Measurements from ENCODE around the gene CCR2.
"Not testable (repeated sequence)": the region's sequence is repeated elsewhere in the genome, so short reads cannot be mapped to it uniquely, and the experiment has no call there.

Gene CCR2

DNA sequence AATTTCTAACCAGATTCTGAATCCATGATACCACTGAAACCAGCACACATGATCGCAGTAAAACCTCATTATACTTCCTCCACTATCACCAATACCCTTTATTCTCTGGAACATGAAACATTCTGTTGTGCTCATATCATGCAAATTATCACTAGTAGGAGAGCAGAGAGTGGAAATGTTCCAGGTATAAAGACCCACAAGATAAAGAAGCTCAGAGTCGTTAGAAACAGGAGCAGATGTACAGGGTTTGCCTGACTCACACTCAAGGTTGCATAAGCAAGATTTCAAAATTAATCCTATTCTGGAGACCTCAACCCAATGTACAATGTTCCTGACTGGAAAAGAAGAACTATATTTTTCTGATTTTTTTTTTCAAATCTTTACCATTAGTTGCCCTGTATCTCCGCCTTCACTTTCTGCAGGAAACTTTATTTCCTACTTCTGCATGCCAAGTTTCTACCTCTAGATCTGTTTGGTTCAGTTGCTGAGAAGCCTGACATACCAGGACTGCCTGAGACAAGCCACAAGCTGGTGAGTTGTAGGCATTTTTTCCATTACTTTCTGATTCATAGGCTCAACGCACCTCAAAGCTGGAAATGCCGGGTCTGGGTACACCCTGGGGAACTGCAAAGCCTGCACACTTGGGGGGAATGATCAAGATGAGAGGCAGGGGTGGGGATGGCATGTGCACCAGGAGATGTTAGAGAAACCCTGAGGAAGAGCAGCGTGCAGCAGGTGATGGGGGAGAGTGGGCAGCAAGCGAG is at the start of gene CCR2:
CCR2 (plus strand) TSS at position 465 of the 764 bp plus-strand sequence. CDS start 3,417 bp downstream, outside the sequence.
- DNase-seq (ENCODE audit: low spot score), result no peak

DNA sequence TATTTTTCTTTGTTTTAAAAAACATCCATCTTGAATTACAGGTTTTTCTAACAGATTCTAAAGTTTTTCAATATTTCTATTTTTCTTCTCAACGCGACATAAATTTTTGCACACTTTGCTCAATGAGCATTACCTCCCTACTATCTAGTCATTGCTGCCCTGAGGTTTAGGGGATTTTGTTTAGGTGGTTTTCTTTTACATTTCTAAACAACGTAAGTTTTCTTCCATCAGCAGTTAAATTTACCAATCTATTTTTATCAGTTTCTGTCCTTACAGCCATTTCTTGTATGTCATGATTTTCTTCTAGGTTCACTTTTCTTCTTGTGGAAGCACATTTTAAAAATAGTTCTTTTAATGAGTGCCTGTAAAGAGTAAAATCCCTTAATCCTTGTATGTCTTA is 49.2 kb upstream of the CCR2 start:
- DNase-seq (ENCODE audit: low spot score), result no peak

DNA sequence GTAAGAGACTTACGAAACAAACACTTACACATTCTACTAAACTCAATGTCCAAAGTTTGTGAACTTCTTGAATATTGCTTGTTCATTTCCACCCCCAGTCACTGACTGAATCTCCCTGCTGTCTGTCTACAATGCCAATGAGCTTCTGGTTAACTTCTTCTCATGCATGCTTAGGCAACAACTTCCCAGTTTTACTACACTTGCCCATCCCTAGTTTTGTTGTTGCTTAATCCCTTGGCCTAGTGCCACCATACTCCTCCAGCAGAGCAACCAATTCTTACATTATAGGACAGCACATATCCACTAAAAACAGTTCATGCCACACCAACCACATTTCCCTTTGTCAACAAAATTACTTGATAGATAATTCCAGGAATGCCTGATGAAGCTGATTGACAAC is 40.9 kb upstream of the CCR2 start:
- DNase-seq (ENCODE audit: low spot score), result no peak

DNA sequence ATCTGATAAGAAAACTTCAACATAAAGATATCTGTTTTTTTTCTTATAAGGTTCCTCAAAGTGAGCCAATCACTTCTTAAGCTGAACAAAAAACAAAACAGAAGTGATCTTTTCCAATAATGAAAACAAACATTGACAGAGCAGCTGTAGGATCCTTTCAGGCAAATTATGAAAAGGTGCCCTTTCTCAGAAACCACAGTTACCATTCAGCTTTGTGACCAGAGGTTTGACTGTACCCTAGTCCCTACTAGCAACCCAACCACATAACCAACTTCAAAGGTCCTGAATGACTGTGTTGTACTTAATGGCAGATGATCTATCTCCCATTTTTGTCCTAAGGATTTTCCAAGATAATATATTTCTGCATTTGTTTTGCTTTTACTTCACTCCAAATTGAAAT is 39.4 kb upstream of the CCR2 start:
- no peak for DNase-seq (ENCODE audit: low spot score)

DNA sequence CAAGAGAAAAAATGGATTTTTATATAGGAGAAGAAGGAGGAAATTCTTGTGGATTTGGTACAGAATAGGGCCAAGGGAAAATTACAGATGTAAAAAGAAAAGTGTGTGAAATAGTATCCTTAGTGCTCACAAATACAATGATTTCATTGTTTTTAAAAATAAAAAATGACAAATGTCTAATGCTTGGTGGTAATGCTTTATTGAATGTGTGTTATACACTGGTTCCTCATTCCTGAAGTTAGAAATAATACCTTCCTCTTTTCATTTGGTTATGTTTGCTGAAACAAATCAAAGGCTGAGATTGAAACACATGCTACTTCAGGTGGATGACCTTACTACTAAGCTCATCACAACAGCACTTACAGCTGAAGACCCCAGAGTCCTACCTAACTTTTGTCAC is 37.7 kb upstream of the CCR2 start:
- no peak for DNase-seq (ENCODE audit: low spot score)

DNA sequence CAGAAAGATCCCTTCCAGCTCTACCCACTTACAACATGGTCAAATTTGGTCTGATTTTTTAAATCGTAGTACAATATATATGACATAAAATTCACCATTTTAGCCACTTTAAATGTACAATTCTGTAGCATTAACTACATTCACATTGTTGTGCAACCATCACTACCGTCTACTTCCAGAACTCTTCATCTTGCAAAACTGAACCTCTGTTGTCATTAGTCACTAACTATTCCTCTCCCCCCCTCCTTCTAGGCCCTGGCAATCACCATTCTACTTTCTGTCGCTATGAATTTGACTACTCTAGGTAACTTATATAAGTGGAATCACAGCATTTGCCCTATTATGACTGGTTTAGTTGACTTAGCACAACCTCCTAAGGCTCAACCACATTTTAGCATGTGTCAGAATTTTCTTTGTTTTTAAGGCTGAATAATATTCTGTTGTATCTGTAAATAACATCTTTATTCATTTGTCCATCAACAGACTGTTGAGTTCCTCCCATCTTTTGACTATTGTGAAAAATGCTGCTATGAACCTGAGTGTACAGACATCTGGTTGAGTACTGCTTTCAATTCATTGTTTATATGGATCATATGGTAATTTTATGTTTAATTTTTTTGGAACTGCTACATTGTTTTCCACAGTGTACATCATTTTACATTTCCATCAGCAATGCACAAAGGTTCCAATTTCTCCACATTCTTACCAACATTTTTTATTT is 35.5 kb upstream of the CCR2 start:
- no peak for DNase-seq (ENCODE audit: low spot score)

DNA sequence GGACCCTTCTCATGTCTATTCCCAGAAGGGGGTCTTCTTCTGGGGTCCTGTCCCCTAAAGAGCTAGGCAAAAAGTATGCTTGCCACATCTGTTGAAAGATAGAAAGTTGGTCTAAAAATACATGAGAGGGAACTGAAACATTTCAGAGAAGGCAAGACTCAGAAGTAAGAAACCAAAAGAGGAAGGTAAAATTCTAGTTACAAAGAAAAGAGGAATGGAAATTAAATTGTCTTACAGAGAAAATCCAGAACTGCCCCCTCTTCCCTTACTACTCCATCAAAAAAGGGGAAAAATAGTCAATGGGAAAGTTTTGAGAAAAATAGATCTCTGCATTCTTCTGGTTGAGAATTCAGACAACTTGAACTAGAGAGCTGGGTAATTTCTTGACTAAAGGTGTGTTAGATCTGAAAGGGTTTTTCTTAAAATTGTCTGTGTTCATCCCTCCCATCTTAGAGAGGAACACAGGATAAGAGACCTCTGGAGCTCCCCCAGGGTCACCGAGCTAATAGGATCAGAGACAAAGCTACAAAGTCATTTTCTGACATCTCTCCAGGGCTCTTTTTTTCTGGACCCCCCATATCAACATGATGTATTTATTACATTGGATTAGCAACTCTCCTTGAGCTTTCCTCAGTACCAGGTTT is 32.3 kb upstream of the CCR2 start:
- peak; percentile 16 for DNase-seq (ENCODE audit: low spot score)

DNA sequence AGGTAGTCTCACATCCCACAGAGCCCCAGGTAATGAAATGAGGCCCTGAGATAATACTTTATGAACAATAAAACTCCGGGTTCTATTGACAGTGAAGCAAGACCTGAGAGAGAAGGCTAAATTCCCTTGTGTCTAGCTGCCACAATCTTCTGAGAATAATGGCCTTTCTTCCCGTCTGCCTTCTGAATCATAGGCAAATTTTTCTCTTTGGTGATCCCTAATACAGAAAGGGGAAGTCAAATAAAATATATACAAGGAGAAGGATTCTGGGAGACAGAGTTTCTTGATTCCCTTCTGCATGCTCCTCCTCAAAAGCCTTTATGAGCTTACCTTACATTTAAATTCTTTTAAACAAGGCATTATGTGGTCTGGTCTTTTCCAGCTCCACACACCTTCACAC is 29.9 kb upstream of the CCR2 start:
- DNase-seq (ENCODE audit: low spot score), result no peak

DNA sequence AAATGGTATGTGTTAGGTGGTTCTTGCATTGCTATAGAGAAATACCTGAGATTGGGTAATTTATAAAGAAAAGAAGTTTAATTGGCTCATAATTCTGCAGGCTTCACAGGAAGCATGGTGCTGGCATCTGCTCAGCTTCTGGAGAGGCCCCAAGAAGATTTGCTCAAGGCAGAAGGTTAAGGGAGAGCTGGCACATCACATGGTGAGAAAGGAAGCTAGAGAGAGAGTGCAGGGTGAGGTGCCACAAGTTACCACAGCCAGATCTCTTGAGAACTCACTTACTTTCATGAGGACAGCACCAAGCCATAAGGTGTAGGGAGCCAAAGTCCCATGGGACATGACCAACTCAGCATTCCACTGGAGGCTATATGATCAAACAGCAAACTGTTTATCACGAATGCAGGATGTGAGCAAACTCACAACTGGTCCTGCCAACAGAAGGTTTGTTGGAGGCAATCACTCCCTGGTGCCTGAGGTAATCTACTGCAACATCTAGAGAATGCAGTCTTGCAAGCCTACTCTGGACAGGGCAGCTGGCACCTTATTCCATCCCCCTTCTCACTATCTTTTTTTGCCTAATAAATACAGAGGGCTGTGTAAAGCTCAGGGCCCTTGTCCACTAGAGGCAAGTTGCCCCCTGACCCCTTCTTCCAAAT is 28.1 kb upstream of the CCR2 start:
- DNase-seq (ENCODE audit: low spot score), result no peak

DNA sequence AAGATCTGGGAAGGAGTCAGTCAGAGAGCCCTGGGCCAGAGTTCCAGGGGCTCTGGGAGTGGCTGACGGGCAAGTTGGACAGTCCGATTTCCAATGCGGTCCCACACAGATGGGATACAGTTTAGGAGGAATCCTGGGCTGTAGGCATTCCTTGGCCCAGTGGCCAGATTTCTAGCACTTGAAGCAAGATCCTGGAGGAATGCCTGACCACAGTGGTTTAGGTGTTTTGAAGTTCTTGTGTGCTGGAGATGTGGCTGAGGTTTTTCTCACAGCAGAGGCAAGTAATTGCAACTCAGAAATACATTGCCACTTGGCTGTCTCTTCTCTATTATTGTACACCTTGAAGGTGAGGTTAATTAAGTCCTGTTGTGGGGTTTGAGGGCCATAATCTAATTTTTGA is 23.2 kb upstream of the CCR2 start:
- DNase-seq (ENCODE audit: low spot score), result not testable (repeated sequence)

DNA sequence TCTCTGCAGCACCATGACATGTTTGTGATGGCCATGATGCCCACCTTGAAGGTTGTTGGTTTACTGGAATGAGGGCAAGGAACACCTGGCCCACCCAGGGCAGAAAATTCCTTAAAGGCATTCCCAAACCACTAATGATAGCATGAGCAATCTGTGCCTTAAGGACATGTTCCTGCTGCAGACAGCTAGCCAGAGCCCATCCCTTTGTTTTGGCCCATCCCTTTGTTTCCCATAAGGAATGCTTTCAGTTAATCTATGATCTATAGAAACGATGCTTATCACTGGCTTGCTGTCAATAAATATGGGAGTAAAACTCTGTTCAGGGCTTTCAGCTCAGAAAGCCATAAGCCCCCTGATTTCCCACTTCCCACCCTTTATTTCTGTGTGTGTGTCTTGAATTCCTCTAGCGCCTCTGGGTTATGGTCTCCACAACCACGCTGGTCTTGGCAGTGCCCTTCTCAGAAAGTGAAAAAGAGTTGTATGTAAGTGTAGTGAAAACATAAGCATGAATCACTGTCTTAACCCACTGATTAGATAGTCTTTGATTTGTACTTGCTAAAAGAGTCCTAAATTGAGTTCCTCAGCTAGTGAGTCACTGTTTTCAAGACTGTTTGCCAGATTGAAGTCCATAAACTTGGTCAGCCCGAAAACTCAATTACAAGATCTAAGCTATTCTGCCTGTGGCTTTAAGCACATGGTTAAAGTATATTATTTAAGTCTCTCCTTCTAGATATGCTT is 19.0 kb upstream of the CCR2 start:
- no peak for DNase-seq (ENCODE audit: low spot score)

DNA sequence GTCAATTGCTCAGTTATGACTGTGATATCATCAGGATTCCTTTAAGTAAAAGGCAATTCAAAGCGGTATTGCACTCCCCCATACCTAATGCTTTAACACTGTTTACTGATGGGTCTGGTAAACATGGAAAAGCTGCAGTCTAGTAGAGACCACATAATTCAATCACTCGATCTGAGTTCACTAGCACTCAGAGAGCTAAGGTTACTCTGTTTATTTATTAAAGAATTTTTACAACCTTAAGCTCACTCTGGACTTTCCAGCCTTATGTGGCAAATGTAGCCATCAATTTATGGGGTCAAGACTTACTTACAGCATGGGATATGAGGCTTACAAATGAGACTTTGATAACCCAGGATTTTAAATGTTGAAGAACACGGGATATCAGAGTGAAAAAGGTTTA is 18.4 kb upstream of the CCR2 start:
- no peak for DNase-seq (ENCODE audit: low spot score)

DNA sequence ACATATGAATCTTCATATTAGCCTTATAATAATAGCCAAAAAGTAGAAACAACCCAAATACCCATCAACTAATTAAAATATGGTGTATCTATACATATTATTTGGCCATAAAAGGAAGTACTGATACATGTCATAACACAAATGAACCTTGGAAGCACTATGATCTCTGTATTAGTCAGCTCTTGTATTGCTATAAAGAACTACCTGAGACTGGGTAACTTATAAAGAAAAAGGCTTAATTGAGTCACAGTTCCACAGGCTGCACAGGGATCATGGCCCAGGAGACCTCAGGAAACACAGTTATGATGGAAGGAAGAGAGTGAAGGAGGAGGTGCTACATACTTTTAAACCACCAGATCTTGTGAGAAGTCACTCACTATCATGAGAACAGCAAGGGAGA is 16.0 kb upstream of the CCR2 start:
- DNase-seq (ENCODE audit: low spot score), result no peak

DNA sequence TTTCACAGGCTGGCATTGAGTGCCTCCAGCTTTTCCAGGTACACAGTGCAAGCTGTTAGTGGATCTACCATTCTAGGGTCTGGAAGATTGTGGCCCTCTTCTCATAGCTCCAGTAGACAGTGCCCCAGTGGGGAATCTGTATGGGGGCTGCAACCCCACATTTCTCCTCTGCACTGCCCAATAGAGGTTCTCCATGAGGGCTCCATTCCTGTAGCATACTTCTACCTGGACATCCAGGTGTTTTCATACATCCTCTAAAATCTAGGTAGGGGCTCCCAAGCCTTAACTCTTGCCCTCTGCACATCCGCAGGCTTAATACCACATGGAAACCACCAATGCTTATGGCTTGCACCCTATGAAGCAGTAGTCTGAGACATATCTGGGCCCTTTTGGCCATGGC is 15.1 kb upstream of the CCR2 start:
- no peak for DNase-seq (ENCODE audit: low spot score)

DNA sequence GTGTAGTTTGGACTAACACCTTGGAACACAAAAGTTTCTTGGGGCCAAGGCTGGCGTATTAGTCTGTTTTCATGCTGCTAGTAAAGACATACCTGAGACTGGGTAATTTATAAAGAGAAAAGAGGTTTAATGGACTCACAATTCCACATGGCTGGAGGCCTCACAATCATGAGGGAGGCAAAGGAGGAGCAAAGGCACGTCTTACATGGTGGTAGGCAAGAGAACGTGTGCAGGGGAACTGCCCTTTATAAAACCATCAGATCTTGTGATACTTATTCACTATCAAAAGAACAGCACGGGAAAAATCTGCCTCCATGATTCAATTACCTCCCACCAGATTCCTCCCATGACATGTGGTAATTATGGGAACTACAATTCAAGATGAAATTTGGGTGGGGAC is 9.4 kb upstream of the CCR2 start:
- DNase-seq (ENCODE audit: low spot score), result no peak

DNA sequence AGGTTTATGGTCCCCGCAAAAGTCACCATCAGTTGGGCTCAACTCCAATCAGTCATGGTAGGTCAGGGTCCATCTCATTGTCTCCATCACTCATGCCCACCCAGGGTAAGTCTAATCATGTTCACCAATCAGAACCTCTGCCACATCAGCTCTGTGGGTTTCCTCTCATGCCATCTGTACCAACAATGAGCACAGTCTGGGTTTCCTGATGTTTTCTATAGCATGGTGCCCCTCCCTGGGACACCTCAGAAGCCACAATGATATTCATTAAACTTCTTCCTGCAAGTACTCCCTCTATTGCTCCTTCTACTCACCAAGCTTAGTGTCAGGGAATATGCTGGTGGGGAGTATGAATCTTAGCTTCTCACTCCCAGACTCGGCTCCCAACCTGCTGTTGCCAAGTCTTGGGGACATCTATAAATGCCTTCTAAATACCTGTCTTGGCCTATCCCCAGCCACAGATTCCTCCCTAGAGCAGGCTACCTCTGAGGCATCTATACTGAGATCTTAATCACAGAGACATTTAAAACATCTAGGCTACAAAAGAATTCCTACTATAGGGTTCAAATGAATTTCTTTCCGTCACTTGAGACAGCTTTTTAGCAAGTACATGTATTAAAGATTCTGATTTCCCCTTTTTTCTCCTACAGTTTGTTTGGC is 5.0 kb upstream of the CCR2 start:
- no peak for DNase-seq (ENCODE audit: low spot score)

DNA sequence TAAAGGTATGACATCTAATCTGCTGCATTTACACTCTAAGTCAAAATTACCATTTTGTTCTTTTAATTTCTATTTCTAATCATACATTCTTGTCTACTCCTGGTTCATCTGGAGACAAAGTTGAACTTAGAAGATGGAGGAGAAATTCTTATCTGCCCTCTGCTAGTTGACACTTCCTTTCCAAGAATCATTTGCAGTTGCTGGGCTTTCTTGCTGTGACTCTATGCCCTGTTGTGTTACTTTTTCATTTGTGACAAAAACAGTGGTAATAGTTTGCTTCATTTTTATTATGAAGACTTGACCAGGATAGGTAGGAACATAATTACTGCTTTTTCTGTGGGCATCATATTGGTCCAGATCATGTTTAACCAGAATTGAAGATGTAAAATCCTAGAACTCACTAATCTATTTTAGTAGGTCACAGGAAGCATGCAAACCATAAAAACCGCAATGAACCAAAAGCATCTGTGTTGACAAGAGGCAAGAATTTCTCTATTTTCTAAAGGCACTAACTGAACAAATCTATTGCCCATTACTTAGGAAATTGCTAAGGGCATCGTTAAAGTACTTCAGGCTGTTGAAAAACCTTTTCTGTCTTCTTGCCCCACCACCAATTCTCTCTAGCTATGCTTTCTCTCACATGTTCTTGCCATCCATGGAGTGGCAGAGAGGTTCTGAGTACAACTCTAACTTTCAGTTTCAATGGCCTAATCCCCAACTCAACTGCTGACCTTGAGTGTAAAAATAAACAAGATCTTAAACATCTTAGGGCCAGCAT is 4.2 kb upstream of the CCR2 start:
- no peak for DNase-seq (ENCODE audit: low spot score)

DNA sequence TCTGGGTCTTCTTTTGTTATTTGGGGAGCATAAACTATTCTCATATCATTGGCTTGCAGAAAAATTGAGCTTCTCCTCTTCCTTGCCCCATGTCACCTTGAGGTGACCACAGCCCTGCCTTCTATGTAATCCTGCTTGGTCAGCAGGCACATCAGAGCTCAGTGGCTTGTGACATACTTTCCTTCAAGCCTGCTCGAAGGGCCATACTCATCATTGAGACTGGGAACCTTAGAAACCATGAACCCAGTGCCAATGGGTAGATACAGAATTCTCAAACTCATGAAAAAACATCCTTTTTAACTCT is 3.7 kb upstream of the CCR2 start:
- no peak for DNase-seq (ENCODE audit: low spot score)

DNA sequence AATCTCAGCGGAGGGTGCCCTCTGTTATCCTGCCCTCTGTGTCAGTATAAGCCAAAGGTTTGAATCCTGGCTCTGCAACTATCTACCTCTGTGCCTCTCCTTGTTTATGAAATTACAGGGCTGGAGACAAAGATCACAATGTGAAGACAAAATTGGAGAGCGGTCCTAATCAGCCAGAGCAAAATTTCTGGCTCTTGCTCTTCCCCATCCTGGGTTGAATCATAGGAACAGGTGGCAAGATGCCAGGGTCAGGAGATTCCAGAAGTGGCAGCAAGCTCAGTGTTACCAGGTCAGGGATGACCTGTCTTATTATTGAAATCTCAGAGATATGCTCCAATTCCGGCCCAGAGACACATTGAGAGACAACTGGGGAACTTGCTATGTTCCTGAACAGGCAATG is 2.3 kb upstream of the CCR2 start:
- no peak for DNase-seq (ENCODE audit: low spot score)

DNA sequence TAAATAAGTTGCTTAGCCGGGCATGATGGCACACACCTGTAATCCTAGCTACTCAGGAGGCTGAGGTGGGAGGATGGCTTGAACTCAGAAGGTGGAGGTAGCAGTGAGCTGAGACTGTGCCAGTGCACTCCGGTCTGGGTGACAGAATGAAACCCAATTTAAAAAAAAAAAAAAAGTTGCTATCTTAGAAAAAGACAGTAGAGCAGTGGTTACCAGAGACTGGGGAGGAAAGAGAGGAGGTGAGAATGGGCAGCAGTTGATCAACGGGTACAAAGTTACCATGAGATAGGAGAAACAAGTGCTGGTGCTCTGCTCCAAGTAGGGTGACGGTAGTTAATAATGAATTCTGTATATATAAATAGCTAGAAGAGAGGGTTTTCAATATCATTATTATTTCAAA is 821 bp upstream of the CCR2 start:
- DNase-seq (ENCODE audit: low spot score), result no peak

DNA sequence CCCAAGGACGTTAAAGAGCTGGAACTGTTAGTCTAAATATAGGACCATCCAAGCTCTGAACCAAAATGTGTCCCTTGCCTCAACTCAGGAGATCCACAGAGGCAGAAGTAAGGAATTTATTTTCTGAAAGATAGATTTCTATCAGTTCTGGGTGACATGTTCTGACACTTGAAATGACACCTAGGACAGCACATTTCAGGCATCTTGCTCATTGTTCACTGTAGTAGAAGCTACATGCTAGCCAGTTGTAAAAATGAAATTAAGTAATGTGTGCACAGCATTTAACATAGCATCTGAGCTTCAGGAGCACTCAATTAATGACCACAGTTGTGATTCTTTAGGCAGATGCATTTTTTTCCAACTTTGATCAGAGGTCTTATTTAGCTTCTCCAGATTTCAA is 567 bp downstream of the CCR2 start:
- DNase-seq (ENCODE audit: low spot score), result no peak

Measured in germinal center (tissue), 1 donor.